OCI-LY1 (cell line): ENCODE data around the gene UCHL5.
"Not testable (repeated sequence)": the region's sequence is repeated elsewhere in the genome, so short reads cannot be mapped to it uniquely, and the experiment has no call there.

ENCODE experiments used
- H2AFZ ChIP-seq: fragments of 200-600 bp; sonication (generic), shearing (Covaris generic); 2 replicates; pipeline ENCODE4 v1.6.0; 2014; ENCODE audit warnings: antibody characterized with exemption, mild to moderate bottlenecking, low read length
- H3F3A ChIP-seq: fragments of 200-600 bp; sonication (generic), shearing (Covaris generic); 2 replicates; pipeline ENCODE4 v1.6.0; 2014; ENCODE audit warnings: mild to moderate bottlenecking, antibody characterized with exemption, low read length, moderate library complexity; ENCODE audit not compliant: insufficient read depth
- H3K27ac ChIP-seq: fragments of 200-600 bp; sonication (generic); 2 replicates; pipeline ENCODE4 v1.5.1; 2014; ENCODE audit warnings: low read length, mixed run types, mild to moderate bottlenecking, low read depth; ENCODE audit not compliant: poor library complexity, severe bottlenecking
- H3K27me3 ChIP-seq: fragments of 200-600 bp; sonication (generic); 2 replicates; pipeline ENCODE4 v1.6.0; 2014; ENCODE audit warnings: antibody characterized with exemption, mild to moderate bottlenecking, low read length, moderate library complexity; ENCODE audit not compliant: insufficient read depth
- H3K36me3 ChIP-seq: fragments of 200-600 bp; sonication (generic); 2 replicates; pipeline ENCODE4 v1.6.1; 2014; ENCODE audit warnings: mild to moderate bottlenecking, antibody characterized with exemption, low read length, moderate library complexity, mixed read lengths; ENCODE audit not compliant: insufficient read depth
- H3K4me1 ChIP-seq: fragments of 200-600 bp; sonication (generic); 2 replicates; pipeline ENCODE4 v1.5.1; 2014; ENCODE audit warnings: mild to moderate bottlenecking, low read length, moderate library complexity; ENCODE audit not compliant: insufficient read depth, severe bottlenecking
- H3K4me2 ChIP-seq: fragments of 200-600 bp; sonication (generic), shearing (Covaris generic); 2 replicates; pipeline ENCODE4 v1.6.1; 2014; ENCODE audit warnings: low read length
- H3K4me3 ChIP-seq: fragments of 200-600 bp; sonication (generic); 2 replicates; pipeline ENCODE4 v1.5.1; 2014; ENCODE audit warnings: low read length, low read depth, mild to moderate bottlenecking, mixed read lengths; ENCODE audit not compliant: poor library complexity, severe bottlenecking
- H3K79me2 ChIP-seq: fragments of 200-600 bp; shearing (Covaris generic); 2 replicates; pipeline ENCODE4 v1.6.1; 2016; ENCODE audit warnings: mixed run types, low read length, mixed read lengths; ENCODE audit not compliant: insufficient read depth
- H3K9ac ChIP-seq: fragments of 200-600 bp; sonication (generic), shearing (Covaris generic); 2 replicates; pipeline ENCODE4 v1.6.1; 2014; ENCODE audit warnings: mild to moderate bottlenecking, low read length, mixed read lengths
- H3K9me2 ChIP-seq: fragments of 200-600 bp; sonication (generic), shearing (Covaris generic); 2 replicates; pipeline ENCODE4 v1.6.1; 2014; ENCODE audit warnings: low read depth, mild to moderate bottlenecking, low read length, mixed read lengths
- H3K9me3 ChIP-seq: fragments of 200-600 bp; shearing (Covaris generic); 2 replicates; pipeline ENCODE4 v1.6.1; 2014; ENCODE audit warnings: low read length, mixed read lengths
- H4K20me1 ChIP-seq: fragments of 200-600 bp; sonication (generic), shearing (Covaris generic); 2 replicates; pipeline ENCODE4 v1.6.0; 2016; ENCODE audit warnings: mild to moderate bottlenecking, low read length; ENCODE audit not compliant: insufficient read depth
- CTCF ChIP-seq: fragments of 200-600 bp; sonication (generic), shearing (Covaris generic); IDR thresholded peaks from 2 replicates; pipeline ENCODE4 v1.5.1; 2017; ENCODE audit warnings: mild to moderate bottlenecking, antibody characterized with exemption, low read length, moderate library complexity, mixed read lengths
- EZH2 ChIP-seq: fragments of 200-600 bp; sonication (generic), shearing (Covaris generic); IDR thresholded peaks from 2 replicates; pipeline ENCODE4 v1.8.0; 2017; ENCODE audit warnings: borderline replicate concordance, mixed run types, mild to moderate bottlenecking, antibody characterized with exemption, low read length, moderate library complexity, mixed read lengths

Gene UCHL5

DNA sequence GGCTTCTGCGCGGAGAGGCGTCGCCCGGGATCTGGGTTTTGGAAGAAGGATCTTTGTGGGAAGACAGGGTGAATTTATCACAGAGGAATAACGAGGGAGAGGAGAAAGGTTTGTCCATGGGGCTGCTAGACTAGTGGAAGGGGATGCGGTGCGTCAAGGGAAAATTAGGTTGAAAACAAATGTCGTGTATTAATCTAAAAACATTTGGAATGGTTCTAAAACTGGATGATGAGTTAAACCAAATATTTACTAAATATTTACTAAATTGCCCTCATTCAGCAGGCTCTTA is 899 bp upstream of the UCHL5 start:
- TF ChIP-seq EZH2 (no peak), CTCF (no peak)
- no peaks in the 10 kb centered on the region for H3K27me3 ChIP-seq
- H3K36me3 ChIP-seq, result peaks cover 24% of the 10 kb centered on the region
- H3F3A ChIP-seq, result 0 out of 2 replicates have a peak, but pooled peaks cover 4% of the 10 kb centered on the region
- H3K9me2 ChIP-seq, result no peaks in the 10 kb centered on the region
- peak overlapping the region; percentile 92 for H3K9ac ChIP-seq
- H3K27ac ChIP-seq, result peak overlapping the region; percentile 80
- peaks cover 42% of the 10 kb centered on the region for H3K4me1 ChIP-seq
- peak overlapping the region; percentile 89 for H3K4me2 ChIP-seq
- H4K20me1 ChIP-seq, result no peaks in the 10 kb centered on the region
- H3K9me3 ChIP-seq, result no peaks in the 10 kb centered on the region
- peak overlapping the region; percentile 90 for H3K4me3 ChIP-seq
- no peak overlapping the region for H2AFZ ChIP-seq
- peaks cover 93% of the 10 kb centered on the region for H3K79me2 ChIP-seq

- Histone ChIP-seq H3K27me3 (no peaks in the 10 kb centered on the region), H3K79me2 (peaks cover 95% of the 10 kb centered on the region), H3F3A (0 out of 2 replicates have a peak, but pooled peaks cover 4% of the 10 kb centered on the region), H3K9me2 (no peaks in the 10 kb centered on the region), H3K27ac (peak overlapping the region; percentile 80), H3K9me3 (no peaks in the 10 kb centered on the region), H2AFZ (no peak overlapping the region), H3K9ac (peak overlapping the region; percentile 92), H3K36me3 (peaks cover 31% of the 10 kb centered on the region), H4K20me1 (no peaks in the 10 kb centered on the region), H3K4me1 (peaks cover 55% of the 10 kb centered on the region), H3K4me2 (peak overlapping the region; percentile 89), H3K4me3 (peak overlapping the region; percentile 90)
- no peak for TF ChIP-seq CTCF
- no peak for TF ChIP-seq EZH2
Measured at GRCh38 chr1:193058529-193059281, 455 bp downstream of the UCHL5 start.

DNA sequence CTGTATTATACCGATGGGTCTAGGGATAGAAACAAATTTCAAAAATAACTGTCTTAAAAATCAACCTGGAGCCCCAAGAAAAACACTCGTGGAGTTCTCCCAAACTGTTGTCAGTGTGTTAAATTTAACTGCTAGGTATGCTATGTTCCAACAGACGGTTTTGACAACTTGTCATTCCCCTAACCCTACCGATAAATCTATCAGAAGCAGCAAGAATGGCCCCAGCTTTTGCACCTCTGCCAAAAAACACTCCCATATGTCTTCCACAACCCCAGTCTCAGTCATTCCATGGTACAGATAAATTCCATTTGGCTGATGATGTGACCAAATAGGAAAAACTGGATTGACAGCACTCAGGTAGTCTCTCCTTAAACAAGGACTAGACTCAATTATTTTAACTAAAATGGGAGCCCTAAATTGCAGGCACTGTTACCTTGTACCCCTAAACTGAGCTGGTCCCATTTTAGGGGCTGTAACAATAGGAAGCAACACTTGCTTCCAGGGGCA is 4.9 kb downstream of the UCHL5 start:
- Histone ChIP-seq H3K9me3 (no peaks in the 10 kb centered on the region), H3K4me1 (peaks cover 42% of the 10 kb centered on the region), H3K9ac (no peak overlapping the region), H3K4me2 (no peak overlapping the region), H3K9me2 (no peaks in the 10 kb centered on the region), H3K4me3 (no peak overlapping the region), H2AFZ (no peak overlapping the region), H4K20me1 (no peaks in the 10 kb centered on the region), H3K36me3 (peaks cover 37% of the 10 kb centered on the region), H3K27ac (no peak overlapping the region), H3K79me2 (peaks cover 77% of the 10 kb centered on the region), H3K27me3 (no peaks in the 10 kb centered on the region), H3F3A (0 out of 2 replicates have a peak, but pooled peaks cover 4% of the 10 kb centered on the region)
- TF ChIP-seq EZH2 (no peak), CTCF (no peak)

DNA sequence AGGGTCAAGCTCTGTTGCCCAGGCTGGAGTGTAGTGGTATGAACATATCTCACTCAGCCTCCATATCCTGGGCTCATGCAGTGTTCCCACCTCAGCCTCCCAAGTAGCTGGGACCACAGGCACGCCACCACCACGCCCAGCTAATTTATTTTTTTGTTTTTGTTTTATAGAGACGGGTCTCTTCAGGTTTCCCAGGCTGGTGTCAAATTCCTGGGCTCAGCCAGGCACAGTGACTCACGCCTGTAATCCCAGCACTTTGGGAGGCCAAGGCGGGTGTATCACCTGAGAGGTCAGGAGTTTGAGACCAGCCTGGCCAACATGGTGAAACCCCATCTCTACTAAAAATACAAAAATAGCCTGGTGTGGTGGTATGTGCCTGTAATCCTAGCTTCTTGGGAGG is 10.2 kb downstream of the UCHL5 start:
- not testable (repeated sequence) for H2AFZ ChIP-seq, H3K9me2 ChIP-seq, H3K9ac ChIP-seq, H3K4me3 ChIP-seq, H3K4me2 ChIP-seq, H3K27ac ChIP-seq, H3K9me3 ChIP-seq, H3K4me1 ChIP-seq, H3K27me3 ChIP-seq, H3F3A ChIP-seq, H4K20me1 ChIP-seq
- H3K36me3 ChIP-seq, result peaks cover 66% of the 10 kb centered on the region
- H3K79me2 ChIP-seq, result peaks cover 26% of the 10 kb centered on the region
